A549 (cell line): ENCODE data around the gene STRIP2.
"Not testable (repeated sequence)": the region's sequence is repeated elsewhere in the genome, so short reads cannot be mapped to it uniquely, and the experiment has no call there.

Experiments
- ATOH8 ChIP-seq: fragments of 250-450 bp; sonication (Bioruptor Pico); IDR thresholded peaks from 2 replicates; pipeline ENCODE4 v1.5.0; 2020; ENCODE audit warnings: low read depth, mild to moderate bottlenecking, moderate library complexity
- CHD4 ChIP-seq: fragments of 200-600 bp; sonication (generic); IDR thresholded peaks from 2 replicates; pipeline ENCODE4 v1.6.1; 2016; ENCODE audit warnings: antibody characterized with exemption, mild to moderate bottlenecking, borderline replicate concordance
- CTCF ChIP-seq: fragments of >200 bp; sonication (Bioruptor Twin); formaldehyde crosslinking; IDR thresholded peaks from 3 replicates; pipeline ENCODE4 v1.5.1; 2016
- ELK1 ChIP-seq: fragments of 150-350 bp; IDR thresholded peaks from 2 replicates; pipeline ENCODE4 v1.6.1; 2014; ENCODE audit warnings: low read depth, mild to moderate bottlenecking, low read length
- EP300 ChIP-seq, 2 experiments: fragments of >200 bp; sonication (Bioruptor Twin); formaldehyde crosslinking; IDR thresholded peaks; 2 replicates in 1 of 2; 3 replicates in 1 of 2; pipeline ENCODE4 v1.6.1; 2016 to 2017
- HOXB5 ChIP-seq: fragments of 250-450 bp; sonication (Bioruptor Pico); IDR thresholded peaks from 2 replicates; pipeline ENCODE4 v1.5.0; 2020; ENCODE audit warnings: mild to moderate bottlenecking, moderate library complexity
- JUN ChIP-seq, 2 experiments: fragments of >200 bp; sonication (Bioruptor Twin); formaldehyde crosslinking; IDR thresholded peaks; 2 replicates in 1 of 2; 3 replicates in 1 of 2; pipeline ENCODE4 v1.6.1; 2016 to 2017
- JUNB ChIP-seq: fragments of >200 bp; sonication (Bioruptor Twin); formaldehyde crosslinking; IDR thresholded peaks from 2 replicates; pipeline ENCODE4 v1.6.1; 2016
- MYC ChIP-seq: IDR thresholded peaks from 2 replicates; pipeline ENCODE4 v1.6.1; 2012; ENCODE audit warnings: mild to moderate bottlenecking, inconsistent platforms, low read length, improper control_type of control experiment, borderline replicate concordance
- NR3C1 ChIP-seq: fragments of >200 bp; sonication (Bioruptor Twin); formaldehyde crosslinking; IDR thresholded peaks from 3 replicates; pipeline ENCODE4 v1.6.1; 2017
- POLR2A ChIP-seq: IDR thresholded peaks from 2 replicates; pipeline ENCODE4 v1.6.1; 2012; ENCODE audit warnings: mild to moderate bottlenecking, low read length
- RARB ChIP-seq: fragments of 250-450 bp; sonication (Bioruptor Pico); IDR thresholded peaks from 2 replicates; pipeline ENCODE4 v1.8.0; 2021; ENCODE audit warnings: mild to moderate bottlenecking, moderate library complexity
- RFX5 ChIP-seq: fragments of 450-650 bp; IDR thresholded peaks from 2 replicates; pipeline ENCODE4 v1.7.1; 2014; ENCODE audit warnings: antibody characterized with exemption, mild to moderate bottlenecking, moderate library complexity
- USF2 ChIP-seq: fragments of 450-650 bp; IDR thresholded peaks from 2 replicates; pipeline ENCODE4 v1.6.1; 2014; ENCODE audit warnings: antibody characterized with exemption

- TF ChIP-seq CTCF; ATOH8 (CRISPR knock-in tag); NR3C1; EP300 (IDR thresholded peaks at IDR 0.05); JUN (IDR thresholded peaks at IDR 0.05); ELK1; MYC; POLR2A; RFX5; USF2; CHD4; RARB (CRISPR knock-in tag); HOXB5 (CRISPR knock-in tag); JUNB: not testable (repeated sequence)
Observed at GRCh38 chr7:129444776-129445175, 10.5 kb downstream of the STRIP2 start.
